ENCODE measurements around the gene E2F6. TPM values are rescaled to one million over a fixed set of nuclear protein-coding genes. Genes with fewer than 3 reads are reported as not detected.

The E2F6 gene
- total and polyA plus RNA-seq, 9 of the 15 experiments (the other 6 are each of a cell fraction or from before 2014, with no cell fraction given), result 13.6 to 33.9 (median 26.1) TPM

DNA sequence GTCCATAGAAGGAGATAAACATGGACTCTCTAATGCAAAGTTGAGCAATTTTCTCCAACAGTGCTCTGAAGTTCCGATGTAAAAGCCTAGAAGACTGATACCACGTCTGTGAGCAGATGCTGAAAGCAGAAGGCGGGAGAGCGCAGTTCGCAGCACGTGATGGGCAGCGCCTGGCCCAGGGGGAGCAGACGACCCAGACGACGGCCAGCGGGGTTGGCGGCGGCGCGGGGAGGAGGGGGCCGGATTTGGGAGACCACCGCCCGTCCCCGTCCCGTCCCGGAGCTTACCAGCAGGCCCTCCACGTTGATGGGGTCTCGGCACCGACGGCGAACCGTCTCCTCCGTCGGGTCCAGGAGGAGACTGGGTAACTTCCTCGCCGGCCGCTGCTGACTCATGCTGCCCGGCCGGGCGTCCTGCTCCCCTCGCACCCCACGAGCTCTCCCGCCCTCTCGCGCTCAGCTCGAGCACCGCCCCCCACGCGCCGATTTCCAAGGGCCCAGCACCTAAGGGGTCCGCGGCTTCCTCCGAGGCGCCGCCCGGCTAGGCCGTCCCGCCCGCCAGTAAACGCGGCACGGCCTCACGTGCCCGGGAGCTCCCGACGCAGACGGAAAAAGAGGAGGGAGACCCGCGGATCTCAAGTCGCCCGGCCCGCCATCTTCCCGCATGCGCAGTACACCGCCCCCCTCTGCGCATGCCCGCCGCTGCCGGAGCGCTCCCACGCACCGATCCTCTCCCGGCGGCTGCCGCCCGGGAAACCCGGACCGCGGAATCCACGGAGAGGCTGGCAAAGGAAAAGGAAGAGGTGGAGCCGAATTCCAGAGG lies at the start of gene E2F6 (continued):
- TF ChIP-seq, protein P1, sequence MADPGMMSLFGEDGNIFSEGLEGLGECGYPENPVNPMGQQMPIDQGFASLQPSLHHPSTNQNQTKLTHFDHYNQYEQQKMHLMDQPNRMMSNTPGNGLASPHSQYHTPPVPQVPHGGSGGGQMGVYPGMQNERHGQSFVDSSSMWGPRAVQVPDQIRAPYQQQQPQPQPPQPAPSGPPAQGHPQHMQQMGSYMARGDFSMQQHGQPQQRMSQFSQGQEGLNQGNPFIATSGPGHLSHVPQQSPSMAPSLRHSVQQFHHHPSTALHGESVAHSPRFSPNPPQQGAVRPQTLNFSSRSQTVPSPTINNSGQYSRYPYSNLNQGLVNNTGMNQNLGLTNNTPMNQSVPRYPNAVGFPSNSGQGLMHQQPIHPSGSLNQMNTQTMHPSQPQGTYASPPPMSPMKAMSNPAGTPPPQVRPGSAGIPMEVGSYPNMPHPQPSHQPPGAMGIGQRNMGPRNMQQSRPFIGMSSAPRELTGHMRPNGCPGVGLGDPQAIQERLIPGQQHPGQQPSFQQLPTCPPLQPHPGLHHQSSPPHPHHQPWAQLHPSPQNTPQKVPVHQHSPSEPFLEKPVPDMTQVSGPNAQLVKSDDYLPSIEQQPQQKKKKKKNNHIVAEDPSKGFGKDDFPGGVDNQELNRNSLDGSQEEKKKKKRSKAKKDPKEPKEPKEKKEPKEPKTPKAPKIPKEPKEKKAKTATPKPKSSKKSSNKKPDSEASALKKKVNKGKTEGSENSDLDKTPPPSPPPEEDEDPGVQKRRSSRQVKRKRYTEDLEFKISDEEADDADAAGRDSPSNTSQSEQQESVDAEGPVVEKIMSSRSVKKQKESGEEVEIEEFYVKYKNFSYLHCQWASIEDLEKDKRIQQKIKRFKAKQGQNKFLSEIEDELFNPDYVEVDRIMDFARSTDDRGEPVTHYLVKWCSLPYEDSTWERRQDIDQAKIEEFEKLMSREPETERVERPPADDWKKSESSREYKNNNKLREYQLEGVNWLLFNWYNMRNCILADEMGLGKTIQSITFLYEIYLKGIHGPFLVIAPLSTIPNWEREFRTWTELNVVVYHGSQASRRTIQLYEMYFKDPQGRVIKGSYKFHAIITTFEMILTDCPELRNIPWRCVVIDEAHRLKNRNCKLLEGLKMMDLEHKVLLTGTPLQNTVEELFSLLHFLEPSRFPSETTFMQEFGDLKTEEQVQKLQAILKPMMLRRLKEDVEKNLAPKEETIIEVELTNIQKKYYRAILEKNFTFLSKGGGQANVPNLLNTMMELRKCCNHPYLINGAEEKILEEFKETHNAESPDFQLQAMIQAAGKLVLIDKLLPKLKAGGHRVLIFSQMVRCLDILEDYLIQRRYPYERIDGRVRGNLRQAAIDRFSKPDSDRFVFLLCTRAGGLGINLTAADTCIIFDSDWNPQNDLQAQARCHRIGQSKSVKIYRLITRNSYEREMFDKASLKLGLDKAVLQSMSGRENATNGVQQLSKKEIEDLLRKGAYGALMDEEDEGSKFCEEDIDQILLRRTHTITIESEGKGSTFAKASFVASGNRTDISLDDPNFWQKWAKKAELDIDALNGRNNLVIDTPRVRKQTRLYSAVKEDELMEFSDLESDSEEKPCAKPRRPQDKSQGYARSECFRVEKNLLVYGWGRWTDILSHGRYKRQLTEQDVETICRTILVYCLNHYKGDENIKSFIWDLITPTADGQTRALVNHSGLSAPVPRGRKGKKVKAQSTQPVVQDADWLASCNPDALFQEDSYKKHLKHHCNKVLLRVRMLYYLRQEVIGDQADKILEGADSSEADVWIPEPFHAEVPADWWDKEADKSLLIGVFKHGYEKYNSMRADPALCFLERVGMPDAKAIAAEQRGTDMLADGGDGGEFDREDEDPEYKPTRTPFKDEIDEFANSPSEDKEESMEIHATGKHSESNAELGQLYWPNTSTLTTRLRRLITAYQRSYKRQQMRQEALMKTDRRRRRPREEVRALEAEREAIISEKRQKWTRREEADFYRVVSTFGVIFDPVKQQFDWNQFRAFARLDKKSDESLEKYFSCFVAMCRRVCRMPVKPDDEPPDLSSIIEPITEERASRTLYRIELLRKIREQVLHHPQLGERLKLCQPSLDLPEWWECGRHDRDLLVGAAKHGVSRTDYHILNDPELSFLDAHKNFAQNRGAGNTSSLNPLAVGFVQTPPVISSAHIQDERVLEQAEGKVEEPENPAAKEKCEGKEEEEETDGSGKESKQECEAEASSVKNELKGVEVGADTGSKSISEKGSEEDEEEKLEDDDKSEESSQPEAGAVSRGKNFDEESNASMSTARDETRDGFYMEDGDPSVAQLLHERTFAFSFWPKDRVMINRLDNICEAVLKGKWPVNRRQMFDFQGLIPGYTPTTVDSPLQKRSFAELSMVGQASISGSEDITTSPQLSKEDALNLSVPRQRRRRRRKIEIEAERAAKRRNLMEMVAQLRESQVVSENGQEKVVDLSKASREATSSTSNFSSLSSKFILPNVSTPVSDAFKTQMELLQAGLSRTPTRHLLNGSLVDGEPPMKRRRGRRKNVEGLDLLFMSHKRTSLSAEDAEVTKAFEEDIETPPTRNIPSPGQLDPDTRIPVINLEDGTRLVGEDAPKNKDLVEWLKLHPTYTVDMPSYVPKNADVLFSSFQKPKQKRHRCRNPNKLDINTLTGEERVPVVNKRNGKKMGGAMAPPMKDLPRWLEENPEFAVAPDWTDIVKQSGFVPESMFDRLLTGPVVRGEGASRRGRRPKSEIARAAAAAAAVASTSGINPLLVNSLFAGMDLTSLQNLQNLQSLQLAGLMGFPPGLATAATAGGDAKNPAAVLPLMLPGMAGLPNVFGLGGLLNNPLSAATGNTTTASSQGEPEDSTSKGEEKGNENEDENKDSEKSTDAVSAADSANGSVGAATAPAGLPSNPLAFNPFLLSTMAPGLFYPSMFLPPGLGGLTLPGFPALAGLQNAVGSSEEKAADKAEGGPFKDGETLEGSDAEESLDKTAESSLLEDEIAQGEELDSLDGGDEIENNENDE (IDR thresholded peaks at IDR 0.05; ENCODE audit: low read depth, low read length), result no peak
- TF ChIP-seq ZFP36 (IDR thresholded peaks at IDR 0.05; ENCODE audit: low read depth, low read length, partially characterized antibody), result no peak
- TF ChIP-seq, protein P2, sequence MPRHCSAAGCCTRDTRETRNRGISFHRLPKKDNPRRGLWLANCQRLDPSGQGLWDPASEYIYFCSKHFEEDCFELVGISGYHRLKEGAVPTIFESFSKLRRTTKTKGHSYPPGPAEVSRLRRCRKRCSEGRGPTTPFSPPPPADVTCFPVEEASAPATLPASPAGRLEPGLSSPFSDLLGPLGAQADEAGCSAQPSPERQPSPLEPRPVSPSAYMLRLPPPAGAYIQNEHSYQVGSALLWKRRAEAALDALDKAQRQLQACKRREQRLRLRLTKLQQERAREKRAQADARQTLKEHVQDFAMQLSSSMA (CRISPR knock-in tag; IDR thresholded peaks at IDR 0.05), result 0 out of 2 replicates have a peak, but pooled peaks have one; percentile 12
- no peak for TF ChIP-seq ZSCAN32 (CRISPR knock-in tag; IDR thresholded peaks at IDR 0.05)
- no peak for TF ChIP-seq KHSRP (IDR thresholded peaks at IDR 0.05)
- TF ChIP-seq, protein P3, sequence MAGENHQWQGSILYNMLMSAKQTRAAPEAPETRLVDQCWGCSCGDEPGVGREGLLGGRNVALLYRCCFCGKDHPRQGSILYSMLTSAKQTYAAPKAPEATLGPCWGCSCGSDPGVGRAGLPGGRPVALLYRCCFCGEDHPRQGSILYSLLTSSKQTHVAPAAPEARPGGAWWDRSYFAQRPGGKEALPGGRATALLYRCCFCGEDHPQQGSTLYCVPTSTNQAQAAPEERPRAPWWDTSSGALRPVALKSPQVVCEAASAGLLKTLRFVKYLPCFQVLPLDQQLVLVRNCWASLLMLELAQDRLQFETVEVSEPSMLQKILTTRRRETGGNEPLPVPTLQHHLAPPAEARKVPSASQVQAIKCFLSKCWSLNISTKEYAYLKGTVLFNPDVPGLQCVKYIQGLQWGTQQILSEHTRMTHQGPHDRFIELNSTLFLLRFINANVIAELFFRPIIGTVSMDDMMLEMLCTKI (IDR thresholded peaks at IDR 0.05; ENCODE audit: partially characterized antibody), result no peak
- TF ChIP-seq NR3C1 (CRISPR knock-in tag; IDR thresholded peaks at IDR 0.05), result peak; percentile 98
- no peak for TF ChIP-seq HLTF (IDR thresholded peaks at IDR 0.05)
- TF ChIP-seq, protein P4, sequence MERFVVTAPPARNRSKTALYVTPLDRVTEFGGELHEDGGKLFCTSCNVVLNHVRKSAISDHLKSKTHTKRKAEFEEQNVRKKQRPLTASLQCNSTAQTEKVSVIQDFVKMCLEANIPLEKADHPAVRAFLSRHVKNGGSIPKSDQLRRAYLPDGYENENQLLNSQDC (CRISPR knock-in tag; IDR thresholded peaks at IDR 0.05), result peak; percentile 54; the same call in 1 of the 2 replicates
- no peak for TF ChIP-seq JUNB (CRISPR knock-in tag; conservative IDR thresholded peaks at IDR 0.05)
- no peak for TF ChIP-seq GABPB2 (CRISPR knock-in tag; conservative IDR thresholded peaks at IDR 0.05)
- peak; percentile 90 for TF ChIP-seq BHLHE40 (IDR thresholded peaks at IDR 0.05; ENCODE audit: low read length)

Measured in K562 (cell line).